ENCODE measurements around the gene SLC25A1.
A peak's percentile ranks its signal among the peaks of the same experiment; 100 is the strongest.
"Not testable (repeated sequence)": the region's sequence is repeated elsewhere in the genome, so short reads cannot be mapped to it uniquely, and the experiment has no call there.

Gene SLC25A1

DNA sequence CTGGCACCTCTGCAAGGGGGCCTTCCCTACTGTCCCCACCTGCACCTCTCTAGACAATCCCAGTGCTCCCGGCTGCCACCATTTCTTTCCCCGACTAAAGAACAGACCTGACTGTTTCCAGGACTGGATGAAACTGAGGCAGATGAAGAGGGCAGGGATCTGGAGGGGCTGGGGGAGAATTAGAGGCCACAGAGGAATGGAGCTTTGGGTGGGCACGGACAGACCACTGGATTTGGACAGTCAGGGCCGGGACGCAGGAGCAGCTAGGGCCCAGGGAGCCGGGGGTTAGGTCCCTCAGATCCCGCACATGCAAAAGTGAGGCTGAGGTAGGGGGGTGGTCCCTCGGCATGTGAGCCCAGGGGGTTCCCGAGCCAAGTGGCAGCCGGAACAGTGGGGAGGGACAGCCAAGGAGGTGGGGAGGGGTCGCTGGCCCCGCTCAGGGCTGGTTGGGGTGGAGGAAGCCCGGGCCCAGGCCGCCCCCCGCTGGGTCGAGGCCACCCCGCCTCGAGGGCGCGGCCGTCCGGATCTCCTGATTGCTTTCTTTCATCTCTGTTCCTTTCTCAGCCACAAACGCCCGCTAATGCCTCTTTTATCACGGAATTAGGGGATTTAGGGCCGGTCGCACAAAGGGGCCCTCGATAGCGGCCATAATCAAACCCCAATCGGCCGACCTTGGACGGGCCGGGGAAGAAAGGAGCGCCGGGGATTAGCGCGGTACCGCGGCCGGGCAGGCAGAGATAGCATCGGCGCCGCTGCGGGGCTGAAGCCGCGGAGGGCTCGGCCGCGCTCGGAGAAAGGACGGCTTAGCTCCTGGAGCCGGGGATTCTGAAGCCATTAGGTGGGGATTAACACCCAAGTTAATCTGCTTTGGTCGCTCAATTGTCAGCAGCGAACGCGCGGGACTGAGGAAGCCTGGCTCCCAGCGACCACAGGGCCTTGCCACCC lies 9.3 kb downstream of the SLC25A1 start:
- peak overlapping the region; percentile 55 for H3K4me3 Mint-ChIP-seq
- peak; percentile 45 for DNase-seq
- no peak overlapping the region for H3K27ac Mint-ChIP-seq
- peaks cover 30% of the 10 kb centered on the region for H3K36me3 Mint-ChIP-seq (ENCODE audit: low read depth)
- H3K27me3 Mint-ChIP-seq, result peaks cover 49% of the 10 kb centered on the region
- H3K4me1 Mint-ChIP-seq (ENCODE audit: low read depth), result peaks cover 39% of the 10 kb centered on the region
- H3K9me3 Mint-ChIP-seq, result no peaks in the 10 kb centered on the region

DNA sequence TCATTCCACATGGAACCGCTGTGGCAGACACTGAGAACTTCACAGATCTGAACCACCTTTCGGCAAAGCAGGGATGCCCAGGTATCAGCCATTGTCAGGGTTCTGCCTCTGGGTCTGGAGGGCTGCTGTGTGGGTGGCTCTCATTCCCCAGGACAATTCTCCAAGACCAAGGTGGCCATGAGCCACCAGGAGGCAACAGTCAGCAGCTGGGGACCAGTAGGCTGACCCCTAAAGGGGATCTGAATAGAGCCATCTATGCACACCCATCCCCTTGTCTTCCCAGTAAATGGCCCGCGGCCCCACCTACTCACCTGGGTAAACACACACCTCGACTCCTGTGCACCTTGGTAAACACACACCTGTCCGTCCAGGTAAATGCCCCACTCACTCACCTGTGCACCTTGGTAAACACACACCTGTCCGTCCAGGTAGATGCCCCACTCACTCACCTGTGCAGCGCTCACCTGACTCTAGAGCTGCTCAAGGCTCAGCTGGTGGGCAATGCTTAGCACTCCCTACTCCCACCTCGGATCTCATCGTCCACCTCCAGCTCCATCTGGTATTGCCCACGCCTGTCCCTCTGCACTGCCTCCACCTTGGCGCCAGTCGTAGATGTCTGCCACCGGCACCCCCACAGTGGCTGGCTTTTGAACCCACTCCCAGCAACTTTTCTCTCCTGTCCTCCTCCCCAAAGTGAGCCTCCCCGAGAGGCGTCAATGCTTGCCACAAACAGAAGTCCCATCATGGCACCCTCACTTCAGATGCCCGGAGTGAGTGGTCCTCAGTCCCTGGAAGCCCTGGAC lies 10.2 kb downstream of the SLC25A1 start:
- Mint-ChIP-seq H3K36me3 (ENCODE audit: low read depth) (peaks cover 22% of the 10 kb centered on the region), H3K4me1 (ENCODE audit: low read depth) (peaks cover 30% of the 10 kb centered on the region), H3K27me3 (peaks cover 51% of the 10 kb centered on the region), H3K4me3 (no peak overlapping the region), H3K27ac (no peak overlapping the region), H3K9me3 (no peaks in the 10 kb centered on the region)
- DNase-seq, result no peak

DNA sequence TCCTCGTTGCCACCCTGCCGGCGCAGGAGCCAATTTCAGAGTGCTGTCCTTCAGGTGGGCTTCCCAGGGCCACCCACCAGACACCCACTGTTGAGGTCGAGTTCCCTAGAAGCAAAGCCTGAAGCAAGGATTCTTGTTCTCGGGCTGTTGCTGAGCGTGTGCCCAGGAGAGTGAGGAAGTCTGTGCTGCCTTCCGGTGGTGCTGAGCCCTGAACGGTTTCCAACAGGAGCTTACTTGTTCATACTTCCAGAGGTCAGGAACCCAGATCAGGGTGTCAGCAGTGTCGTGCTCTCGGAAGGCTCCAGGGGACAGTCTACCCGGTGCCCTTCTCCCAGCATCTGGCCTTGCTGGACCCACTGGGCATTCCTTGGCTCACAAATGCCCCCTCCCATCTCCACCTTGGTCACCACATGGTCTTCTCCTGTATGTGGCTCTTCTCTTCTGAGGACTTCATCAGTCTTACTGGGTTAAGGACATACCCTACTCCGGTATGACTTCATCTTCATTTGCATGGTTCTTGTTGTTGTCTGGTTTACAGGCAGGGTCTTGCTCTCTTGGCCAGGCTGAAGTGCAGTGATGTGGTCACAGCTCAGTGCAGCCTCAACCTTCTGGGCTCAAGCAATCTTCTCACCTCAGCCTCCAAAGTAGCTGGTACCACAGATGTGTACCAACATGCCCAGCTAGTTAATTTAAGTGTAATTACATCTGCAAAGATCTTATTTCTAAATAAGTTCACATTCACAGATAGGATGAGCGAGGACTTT lies 11.2 kb downstream of the SLC25A1 start:
- H3K4me1 Mint-ChIP-seq (ENCODE audit: low read depth), result peaks cover 21% of the 10 kb centered on the region
- DNase-seq, result no peak
- H3K4me3 Mint-ChIP-seq, result no peak overlapping the region
- H3K27me3 Mint-ChIP-seq, result peaks cover 51% of the 10 kb centered on the region
- no peaks in the 10 kb centered on the region for H3K9me3 Mint-ChIP-seq
- H3K36me3 Mint-ChIP-seq (ENCODE audit: low read depth), result peaks cover 13% of the 10 kb centered on the region
- no peak overlapping the region for H3K27ac Mint-ChIP-seq

DNA sequence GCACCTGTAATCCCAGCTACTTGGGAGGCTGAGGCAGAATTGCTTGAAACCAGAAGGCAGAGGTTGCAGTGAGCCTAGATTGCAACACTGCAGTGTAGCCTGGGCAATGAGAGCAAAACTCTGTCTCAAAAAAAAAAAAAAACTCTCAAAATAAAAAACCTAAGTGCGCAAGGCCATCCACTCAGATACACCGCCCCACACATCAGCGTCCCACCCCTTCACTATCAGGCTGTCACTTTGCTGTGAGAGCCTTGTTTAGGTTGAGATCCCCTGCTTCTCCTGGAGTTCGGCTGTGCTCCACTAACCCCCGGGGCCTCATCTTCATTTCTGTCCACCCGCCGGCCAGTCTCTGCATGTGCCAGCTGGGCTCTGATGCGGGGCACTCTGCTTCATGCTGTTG lies 12.1 kb downstream of the SLC25A1 start:
- Mint-ChIP-seq H3K4me3 (no peak overlapping the region), H3K36me3 (ENCODE audit: low read depth) (peaks cover 6% of the 10 kb centered on the region), H3K27me3 (peaks cover 51% of the 10 kb centered on the region), H3K4me1 (ENCODE audit: low read depth) (peaks cover 18% of the 10 kb centered on the region), H3K27ac (no peak overlapping the region), H3K9me3 (no peaks in the 10 kb centered on the region)
- DNase-seq, result no peak

DNA sequence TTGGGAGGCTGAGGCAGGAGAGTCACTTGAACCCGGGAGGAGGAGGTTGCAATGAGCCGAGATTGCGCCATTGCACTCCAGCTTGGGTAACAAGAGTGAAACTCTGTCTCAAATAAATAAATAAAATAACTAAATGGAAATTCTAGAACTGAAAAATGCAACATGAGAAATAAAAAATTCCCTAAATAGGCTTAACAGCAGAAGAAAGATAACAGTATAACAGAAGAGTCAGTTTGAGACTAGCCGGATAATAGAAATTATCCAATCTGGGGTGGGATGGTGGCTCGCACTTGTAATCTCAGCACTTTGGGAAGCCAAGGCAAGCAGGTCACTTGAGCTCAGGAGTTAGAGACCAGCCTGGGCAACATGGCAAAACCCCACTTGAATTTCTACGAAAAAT lies 14.1 kb downstream of the SLC25A1 start:
- no peaks in the 10 kb centered on the region for H3K36me3 Mint-ChIP-seq (ENCODE audit: low read depth)
- peaks cover 5% of the 10 kb centered on the region for H3K4me1 Mint-ChIP-seq (ENCODE audit: low read depth)
- no peaks in the 10 kb centered on the region for H3K9me3 Mint-ChIP-seq
- H3K4me3 Mint-ChIP-seq, result no peak overlapping the region
- peaks cover 40% of the 10 kb centered on the region for H3K27me3 Mint-ChIP-seq
- H3K27ac Mint-ChIP-seq, result no peak overlapping the region
- no peak for DNase-seq

DNA sequence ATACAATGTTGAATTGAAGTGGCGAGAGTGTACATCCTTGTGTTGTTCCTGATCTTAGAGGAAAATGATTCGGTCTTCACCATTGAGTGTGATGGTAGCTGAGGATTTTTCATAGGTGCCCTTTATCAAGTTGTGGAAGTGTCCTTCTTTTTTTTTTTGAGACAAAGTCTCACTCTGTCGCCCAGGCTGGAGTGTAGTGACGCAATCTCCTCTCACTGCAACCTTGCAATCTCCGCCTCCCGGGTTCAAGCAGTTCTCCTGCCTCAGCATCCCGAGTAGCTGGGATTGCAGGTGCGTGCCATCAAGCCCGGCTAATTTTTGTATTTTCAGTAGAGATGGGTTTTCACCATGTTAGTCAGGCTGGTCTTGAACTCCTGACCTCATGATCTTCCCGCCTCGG lies 19.9 kb downstream of the SLC25A1 start:
- not testable (repeated sequence) for H3K27ac Mint-ChIP-seq; H3K4me3 Mint-ChIP-seq; H3K4me1 Mint-ChIP-seq (ENCODE audit: low read depth); H3K36me3 Mint-ChIP-seq (ENCODE audit: low read depth); DNase-seq; H3K9me3 Mint-ChIP-seq
- peaks cover 30% of the 10 kb centered on the region for H3K27me3 Mint-ChIP-seq

DNA sequence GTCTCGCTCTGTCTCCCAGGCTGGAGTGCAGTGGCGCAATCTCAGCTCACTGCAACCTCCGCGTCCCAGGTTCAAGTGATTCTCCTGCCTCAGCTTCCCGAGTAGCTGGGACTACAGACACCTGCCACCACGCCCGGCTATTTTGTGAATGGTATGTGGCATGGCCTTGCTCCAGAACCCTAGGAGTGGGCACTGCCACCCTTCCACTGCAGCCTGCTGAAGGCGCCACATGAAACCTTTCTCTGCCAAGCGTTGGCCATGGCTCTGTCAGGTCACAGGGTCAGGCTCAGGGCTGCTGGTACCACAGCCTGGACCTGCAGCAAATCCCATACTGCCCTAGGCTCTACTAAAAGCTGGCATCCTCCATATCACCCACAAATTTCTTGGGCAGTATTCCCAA lies 22.4 kb downstream of the SLC25A1 start:
- not testable (repeated sequence) for H3K9me3 Mint-ChIP-seq
- H3K27me3 Mint-ChIP-seq, result peaks cover 48% of the 10 kb centered on the region

DNA sequence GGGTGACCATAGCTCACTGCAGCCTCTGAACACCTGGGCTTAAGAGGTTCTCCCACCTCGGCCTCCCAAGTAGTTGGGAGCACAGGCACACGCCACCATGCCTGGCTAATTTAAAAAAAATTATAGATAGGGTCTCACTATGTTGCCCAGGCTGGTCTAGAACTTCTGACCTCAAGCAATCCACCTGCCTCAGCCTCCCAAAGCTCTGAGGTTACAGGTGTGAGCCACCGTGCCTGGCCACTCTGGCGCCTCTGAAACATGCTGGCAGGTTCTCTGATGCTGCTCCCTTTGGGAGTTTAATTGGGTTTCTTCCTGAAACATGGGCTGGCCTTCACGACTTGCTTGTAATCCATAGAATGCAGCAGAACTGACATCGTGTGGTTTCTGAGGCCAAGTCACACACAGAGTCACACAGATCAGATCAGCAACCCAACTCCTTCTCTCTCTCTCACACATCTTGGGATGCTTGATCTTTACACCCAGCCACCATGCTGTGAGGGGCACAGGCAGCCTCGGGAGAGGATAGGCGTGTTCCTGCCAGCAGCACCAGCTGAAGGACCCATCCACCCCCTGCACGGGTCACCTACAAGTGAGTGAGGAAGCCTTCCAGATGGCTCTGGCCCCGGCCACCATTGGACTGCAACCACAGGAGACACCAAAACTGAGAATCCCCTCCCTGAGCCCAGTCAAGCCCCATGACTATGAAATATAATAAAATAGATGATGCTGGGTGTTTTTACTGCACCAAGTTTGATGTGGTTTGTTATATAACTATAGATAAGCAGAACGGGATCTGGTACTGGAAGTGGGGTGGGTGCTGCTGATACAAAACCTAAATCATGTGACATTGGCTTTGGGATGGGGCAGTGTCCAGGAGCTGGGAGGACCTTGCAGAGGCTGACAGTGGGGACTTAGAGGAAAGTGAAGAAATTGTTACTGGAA lies 25.3 kb downstream of the SLC25A1 start:
- H3K36me3 Mint-ChIP-seq (ENCODE audit: low read depth), result no peaks in the 10 kb centered on the region
- H3K4me3 Mint-ChIP-seq, result no peak overlapping the region
- H3K27ac Mint-ChIP-seq, result no peak overlapping the region
- DNase-seq, result no peak
- no peaks in the 10 kb centered on the region for H3K9me3 Mint-ChIP-seq
- H3K27me3 Mint-ChIP-seq, result peaks cover 55% of the 10 kb centered on the region
- H3K4me1 Mint-ChIP-seq (ENCODE audit: low read depth), result peaks cover 5% of the 10 kb centered on the region

More for the DNA sequence above, 22.4 kb downstream of the SLC25A1 start:
- H3K36me3 Mint-ChIP-seq (ENCODE audit: low read depth); H3K27ac Mint-ChIP-seq; DNase-seq; H3K4me3 Mint-ChIP-seq; H3K4me1 Mint-ChIP-seq (ENCODE audit: low read depth): not testable (repeated sequence)

DNA sequence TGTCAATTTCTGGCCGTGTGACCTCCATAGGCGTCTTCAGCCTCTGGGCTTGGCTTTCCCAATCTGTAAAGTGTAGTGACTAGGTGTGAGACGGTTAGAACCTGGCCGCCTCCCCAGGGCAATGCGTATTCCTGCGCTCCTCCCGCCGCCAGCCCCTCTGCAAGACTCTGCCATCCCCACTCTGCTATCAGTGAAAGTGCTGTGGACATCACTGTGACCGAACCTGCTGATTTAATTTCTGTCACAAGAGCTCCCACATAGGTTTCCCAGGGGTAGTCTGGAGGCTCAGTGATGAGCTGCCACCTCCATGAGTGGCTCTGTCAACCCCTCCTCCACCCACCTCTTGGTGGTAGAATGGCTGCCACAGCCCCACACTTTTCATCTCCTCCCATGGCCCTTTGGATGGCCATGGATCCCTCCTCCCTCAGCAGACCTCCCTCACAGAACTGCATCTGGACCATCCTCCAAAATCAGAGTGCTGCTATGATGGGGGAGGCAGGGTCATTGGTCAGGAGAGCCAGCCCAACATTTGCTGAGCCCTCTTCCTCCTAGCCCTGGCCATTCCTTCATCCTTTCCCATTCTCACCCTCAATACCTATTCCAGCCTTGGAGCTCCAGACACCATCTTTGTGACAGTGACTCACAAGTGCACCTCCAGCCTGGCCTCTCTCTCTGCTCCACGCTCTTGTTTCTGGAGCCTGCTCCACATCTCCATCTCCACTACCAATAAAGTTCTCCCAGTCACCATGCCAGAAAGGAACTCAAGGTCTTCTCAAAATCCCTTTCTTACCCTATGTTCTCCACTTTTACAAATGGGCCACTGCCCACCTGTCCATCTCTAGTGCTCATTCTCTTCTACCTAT lies 27.0 kb downstream of the SLC25A1 start:
- H3K9me3 Mint-ChIP-seq, result no peaks in the 10 kb centered on the region
- no peaks in the 10 kb centered on the region for H3K36me3 Mint-ChIP-seq (ENCODE audit: low read depth)
- H3K4me1 Mint-ChIP-seq (ENCODE audit: low read depth), result peaks cover 5% of the 10 kb centered on the region
- peaks cover 62% of the 10 kb centered on the region for H3K27me3 Mint-ChIP-seq
- no peak overlapping the region for H3K4me3 Mint-ChIP-seq
- no peak for DNase-seq
- no peak overlapping the region for H3K27ac Mint-ChIP-seq

DNA sequence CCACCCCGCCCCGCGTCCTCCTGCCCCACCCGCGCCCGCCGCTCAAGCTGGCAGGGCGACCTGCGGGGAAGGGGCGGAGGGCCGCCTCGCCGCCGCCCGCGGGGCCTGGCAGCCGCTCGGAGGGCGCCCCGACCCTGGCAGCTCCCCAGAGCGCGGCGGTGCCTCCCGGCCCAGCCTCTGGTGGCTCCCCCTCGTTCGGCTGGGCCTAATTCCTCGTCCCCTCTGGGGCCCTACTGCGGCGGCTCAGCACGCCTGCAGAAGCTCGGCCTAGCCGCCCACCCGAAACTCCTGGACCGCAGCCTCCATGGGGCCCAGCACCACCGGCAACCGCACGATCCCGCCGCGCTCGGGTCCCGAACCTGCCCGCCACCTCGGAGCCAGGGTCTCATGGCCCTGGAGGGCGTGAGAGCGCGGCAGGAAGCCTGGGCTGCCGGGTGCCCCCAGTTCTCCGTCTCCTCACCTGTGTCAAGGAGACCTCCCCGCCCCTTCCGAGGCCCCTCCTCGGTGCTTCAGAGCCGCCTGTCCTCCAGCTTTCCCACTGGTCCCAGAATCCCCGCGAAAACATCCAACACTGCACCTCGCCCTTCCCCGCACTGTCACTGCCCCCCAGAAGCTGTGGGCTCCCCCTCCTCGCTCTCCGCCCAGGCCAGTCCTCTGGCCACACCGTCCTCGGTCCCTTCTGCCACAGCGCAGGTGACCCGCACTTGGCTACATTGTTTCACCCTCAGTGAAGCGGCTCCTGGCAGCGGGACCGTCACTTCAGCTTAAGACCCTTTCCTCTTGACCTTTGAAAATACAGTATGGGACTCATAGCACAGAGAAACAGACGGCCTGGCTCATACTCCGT lies 27.8 kb downstream of the SLC25A1 start:
- no peaks in the 10 kb centered on the region for H3K9me3 Mint-ChIP-seq
- no peak overlapping the region for H3K4me3 Mint-ChIP-seq
- peaks cover 5% of the 10 kb centered on the region for H3K4me1 Mint-ChIP-seq (ENCODE audit: low read depth)
- no peak overlapping the region for H3K27ac Mint-ChIP-seq
- H3K36me3 Mint-ChIP-seq (ENCODE audit: low read depth), result no peaks in the 10 kb centered on the region
- peaks cover 56% of the 10 kb centered on the region for H3K27me3 Mint-ChIP-seq
- DNase-seq, result no peak

DNA sequence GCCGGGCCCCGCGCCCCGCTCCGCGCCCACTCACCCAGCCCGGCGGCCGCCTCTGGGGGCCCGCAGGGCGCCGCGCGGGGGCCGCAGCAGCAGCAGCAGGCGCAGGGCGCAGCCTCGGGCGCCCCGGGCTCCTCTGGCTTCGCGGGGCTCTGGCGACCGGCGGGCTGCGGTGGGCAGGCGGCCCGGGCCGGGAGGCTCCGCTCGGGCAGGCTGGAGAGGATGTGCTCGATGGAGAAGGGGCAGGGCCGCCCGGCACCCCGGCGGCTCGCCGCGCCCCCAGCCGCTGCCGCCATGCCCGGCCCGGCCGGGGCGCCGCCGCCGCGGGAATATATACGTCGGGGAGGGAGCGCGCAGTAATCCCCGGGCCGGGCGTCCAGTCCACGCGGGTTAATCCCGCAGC lies 28.5 kb downstream of the SLC25A1 start, which contains the start of gene GSC2:
Gene GSC2, minus strand, starts transcription at position 302 of the 400 bp plus-strand sequence. Its CDS starts 9 bp downstream, at position 293.
- Mint-ChIP-seq H3K27me3 (peaks cover 52% of the 10 kb centered on the region), H3K4me3 (peak within 1 kb of the TSS; percentile 32)

More for the DNA sequence above, 28.5 kb downstream of the SLC25A1 start, which contains the start of gene GSC2:
- H3K4me1 Mint-ChIP-seq (ENCODE audit: low read depth), result peaks cover 5% of the 10 kb centered on the region
- DNase-seq, result no peak
- H3K36me3 Mint-ChIP-seq (ENCODE audit: low read depth), result no peaks in the 10 kb centered on the region
- no peak within 1 kb of the TSS for H3K27ac Mint-ChIP-seq
- H3K9me3 Mint-ChIP-seq, result no peaks in the 10 kb centered on the region
